DOHH2 (cell line): Measurements from ENCODE around the gene SCN7A.

ENCODE experiments used
- EZH2phosphoT487 ChIP-seq: fragments of 200-600 bp; sonication (generic); IDR thresholded peaks from 2 replicates; pipeline ENCODE4 v1.6.1; 2017; ENCODE audit warnings: borderline replicate concordance, mild to moderate bottlenecking, antibody characterized with exemption, low read length, moderate library complexity, mixed read lengths
- TF ChIP-seq, protein P1 (sequence below): fragments of 200-600 bp; sonication (generic); IDR thresholded peaks from one replicate; pipeline ENCODE4 v1.5.1; 2014; ENCODE audit warnings: antibody characterized with exemption, mild to moderate bottlenecking, low read depth, low read length; ENCODE audit not compliant: poor library complexity, severe bottlenecking

DNA sequence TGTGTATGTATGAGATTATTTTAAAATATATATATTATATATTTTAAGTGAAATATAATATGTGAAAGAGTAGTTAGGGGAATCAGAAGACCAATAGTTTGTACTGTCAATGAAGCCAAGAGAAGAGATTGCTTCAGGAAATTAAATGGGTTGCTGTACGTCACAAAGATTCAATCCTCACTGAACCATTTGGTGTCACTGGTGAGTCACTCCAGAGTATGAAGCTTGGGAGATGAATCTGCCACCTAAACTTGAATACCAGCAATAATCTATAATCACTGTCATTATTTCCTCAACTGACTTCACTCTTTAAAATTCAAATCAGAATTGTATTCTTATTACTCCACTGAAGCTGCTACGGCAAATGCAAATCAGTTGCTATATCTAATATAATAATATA, 76.4 kb downstream of the SCN7A start:
- TF ChIP-seq, protein P1, sequence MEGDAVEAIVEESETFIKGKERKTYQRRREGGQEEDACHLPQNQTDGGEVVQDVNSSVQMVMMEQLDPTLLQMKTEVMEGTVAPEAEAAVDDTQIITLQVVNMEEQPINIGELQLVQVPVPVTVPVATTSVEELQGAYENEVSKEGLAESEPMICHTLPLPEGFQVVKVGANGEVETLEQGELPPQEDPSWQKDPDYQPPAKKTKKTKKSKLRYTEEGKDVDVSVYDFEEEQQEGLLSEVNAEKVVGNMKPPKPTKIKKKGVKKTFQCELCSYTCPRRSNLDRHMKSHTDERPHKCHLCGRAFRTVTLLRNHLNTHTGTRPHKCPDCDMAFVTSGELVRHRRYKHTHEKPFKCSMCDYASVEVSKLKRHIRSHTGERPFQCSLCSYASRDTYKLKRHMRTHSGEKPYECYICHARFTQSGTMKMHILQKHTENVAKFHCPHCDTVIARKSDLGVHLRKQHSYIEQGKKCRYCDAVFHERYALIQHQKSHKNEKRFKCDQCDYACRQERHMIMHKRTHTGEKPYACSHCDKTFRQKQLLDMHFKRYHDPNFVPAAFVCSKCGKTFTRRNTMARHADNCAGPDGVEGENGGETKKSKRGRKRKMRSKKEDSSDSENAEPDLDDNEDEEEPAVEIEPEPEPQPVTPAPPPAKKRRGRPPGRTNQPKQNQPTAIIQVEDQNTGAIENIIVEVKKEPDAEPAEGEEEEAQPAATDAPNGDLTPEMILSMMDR, result no peak
- no peak for TF ChIP-seq EZH2phosphoT487
